ENCODE results near the gene PIH1D1. TPM values are rescaled to one million over a fixed set of nuclear protein-coding genes. Genes with fewer than 3 reads are reported as not detected.

PIH1D1 gene
- total RNA-seq, 1 experiment from 2014 or later: 116 TPM

GRCh38 chr19:49398001-49398615 is 53.5 kb downstream of the PIH1D1 start:
- CTCF ChIA-PET: interaction anchor here (1.1 kb wide), 1 partner anchor 45 kb away, joined by 3 read pairs; no protein-coding TSS in a partner anchor
- TF ChIP-seq CTCF (IDR thresholded peaks at IDR 0.05; ENCODE audit: unreplicated experiment): no peak
- POLR2A ChIA-PET: interaction anchor here (0.5 kb wide), 1 partner anchor 50 kb away, joined by 3 read pairs; no protein-coding TSS in a partner anchor
- Mint-ChIP-seq H3K4me3 (ENCODE audit: unreplicated experiment) (no peak overlapping the region), H3K36me3 (ENCODE audit: insufficient read depth, unreplicated experiment) (no peaks in the 10 kb centered on the region), H3K4me1 (ENCODE audit: insufficient read depth, unreplicated experiment) (peaks cover 4% of the 10 kb centered on the region), H3K27me3 (ENCODE audit: insufficient read depth, unreplicated experiment) (peaks cover 18% of the 10 kb centered on the region), H3K9me3 (ENCODE audit: unreplicated experiment) (no peaks in the 10 kb centered on the region), H3K27ac (ENCODE audit: low read depth, unreplicated experiment) (no peak overlapping the region)
- DNase-seq (ENCODE audit: unreplicated experiment): no peak
- intact Hi-C loops (cut with micrococcal nuclease): no loop called here
- no TSS peak for BruUV-seq (replicated peaks)

- peaks cover 7% of the 10 kb centered on the region for H3K4me1 Mint-ChIP-seq (ENCODE audit: insufficient read depth, unreplicated experiment)
- H3K4me3 Mint-ChIP-seq (ENCODE audit: unreplicated experiment): no peak overlapping the region
- TF ChIP-seq CTCF (IDR thresholded peaks at IDR 0.05; ENCODE audit: unreplicated experiment): no peak
- H3K27me3 Mint-ChIP-seq (ENCODE audit: insufficient read depth, unreplicated experiment): peaks cover 24% of the 10 kb centered on the region
- H3K27ac Mint-ChIP-seq (ENCODE audit: low read depth, unreplicated experiment): no peak overlapping the region
- BruUV-seq (replicated peaks): no TSS peak
- H3K9me3 Mint-ChIP-seq (ENCODE audit: unreplicated experiment): no peaks in the 10 kb centered on the region
- no peaks in the 10 kb centered on the region for H3K36me3 Mint-ChIP-seq (ENCODE audit: insufficient read depth, unreplicated experiment)
- intact Hi-C loops (cut with micrococcal nuclease): no loop called here
- POLR2A ChIA-PET: no interaction called here
- CTCF ChIA-PET: interaction anchor here (0.7 to 1.1 kb wide), 2 partner anchors 46 to 150 kb away, joined by 3 read pairs; no protein-coding TSS in a partner anchor
- DNase-seq (ENCODE audit: unreplicated experiment): no peak
These were observed 54.7 kb downstream of the PIH1D1 start for GRCh38 chr19:49396738-49397505.

Small RNA genes within 50 kb of the gene (microRNA-seq; reads per million reads assigned to microRNA genes)
- gene MIR150: 0.93 reads per million

Other genes starting within 250 kb of the PIH1D1 start
- 0.39 TPM in 1 of 2 replicates, not detected in the other for gene SLC6A16, start 126.6 kb downstream of the PIH1D1 start, total RNA-seq (2022)
- gene CD37, start 116.4 kb downstream of the PIH1D1 start, total RNA-seq (2022): not detected in 2 replicates
- gene TEAD2, start 89.4 kb downstream of the PIH1D1 start, total RNA-seq (2022): 3.5 and 6.2 TPM in 2 replicates
- gene DKKL1, start 87.9 kb downstream of the PIH1D1 start, total RNA-seq (2022): 0.56 TPM in 1 of 2 replicates, not detected in the other
- not detected in 2 replicates for gene KASH5, start 63.6 kb downstream of the PIH1D1 start, total RNA-seq (2022)
- not detected in 2 replicates for gene PTH2, start 28.4 kb downstream of the PIH1D1 start, total RNA-seq (2022)
- not detected in 2 replicates for gene GFY, start 26.4 kb downstream of the PIH1D1 start, total RNA-seq (2022)
- not detected in 2 replicates for gene SLC17A7, start 10.3 kb downstream of the PIH1D1 start, total RNA-seq (2022)
- gene ALDH16A1, start 1.4 kb upstream of the PIH1D1 start, total RNA-seq (2022): 28.4 and 34.2 TPM in 2 replicates
- 1.5 and 3.6 TPM in 2 replicates for gene FLT3LG, start 22.4 kb upstream of the PIH1D1 start, total RNA-seq (2022)
- 3,716 and 3,819 TPM in 2 replicates for gene RPL13A, start 35.8 kb upstream of the PIH1D1 start, total RNA-seq (2022)
- gene RPS11, start 44.6 kb upstream of the PIH1D1 start, total RNA-seq (2022): 2,096 and 2,306 TPM in 2 replicates
- gene FCGRT, start 60.8 kb upstream of the PIH1D1 start, total RNA-seq (2022): not detected in 2 replicates
- not detected in 2 replicates for gene RCN3, start 76.2 kb upstream of the PIH1D1 start, total RNA-seq (2022)
- 54.4 and 57.9 TPM in 2 replicates for gene NOSIP, start 128.7 kb upstream of the PIH1D1 start, total RNA-seq (2022)
- gene PRRG2, start 129.5 kb upstream of the PIH1D1 start, total RNA-seq (2022): 3.9 and 4.7 TPM in 2 replicates
- 19.0 and 20.2 TPM in 2 replicates for gene PRR12, start 139.4 kb upstream of the PIH1D1 start, total RNA-seq (2022)
- gene RRAS, start 188.3 kb upstream of the PIH1D1 start, total RNA-seq (2022): 37.6 and 56.5 TPM in 2 replicates
- gene SCAF1, start 190.4 kb upstream of the PIH1D1 start, total RNA-seq (2022): 81.3 and 101 TPM in 2 replicates
- gene IRF3, start 214.0 kb upstream of the PIH1D1 start, total RNA-seq (2022): 65.6 and 82.2 TPM in 2 replicates
- 29.4 and 36.0 TPM in 2 replicates for gene BCL2L12, start 214.1 kb upstream of the PIH1D1 start, total RNA-seq (2022)
- gene PRMT1, start 225.5 kb upstream of the PIH1D1 start, total RNA-seq (2022): 236 and 304 TPM in 2 replicates
- gene ADM5, start 237.8 kb upstream of the PIH1D1 start, total RNA-seq (2022): 1.8 and 2.9 TPM in 2 replicates
- not detected in 2 replicates for gene CPT1C, start 239.3 kb upstream of the PIH1D1 start, total RNA-seq (2022)

Measured in MCF 10A (cell line).